ENCODE measurements around the gene CDC42BPG.

Gene CDC42BPG

GRCh38 chr11:64826578-64827450, 17.6 kb downstream of the CDC42BPG start:
- ChIA-PET CTCF (interaction anchor here (1.2 kb wide), 1 partner anchor 38 kb away, joined by 3 read pairs; no protein-coding TSS in a partner anchor), POLR2A (interaction anchor here (0.7 to 1.0 kb wide), 2 partner anchors 16 to 479 kb away, joined by 3 read pairs; partner anchors contain the start of gene MEN1)
- TF ChIP-seq ZFHX2 (tag by site-specific recombination; conservative IDR thresholded peaks at IDR 0.05): peak; percentile 74
- no peak for TF ChIP-seq ZNF302 (tag by site-specific recombination; IDR thresholded peaks at IDR 0.05; ENCODE audit: low read depth)
- no peak for TF ChIP-seq ZIC2 (tag by site-specific recombination; IDR thresholded peaks at IDR 0.05)
- peak; percentile 71 for TF ChIP-seq EGR2 (tag by site-specific recombination; IDR thresholded peaks at IDR 0.05; ENCODE audit: low read depth)
- no peak for TF ChIP-seq ZNF701 (tag by site-specific recombination; IDR thresholded peaks at IDR 0.05)
- peaks cover 0 to 4% of the 10 kb centered on the region in 2 experiments; a peak in 2 of 3 replicates for H3K36me3 ChIP-seq (ENCODE audit: control insufficient read depth in 2 of 2, insufficient read depth in 1 of 2, low read length in 2 of 2)
- H3K4me1 ChIP-seq (ENCODE audit: control insufficient read depth, insufficient read depth, low read length): no peaks in the 10 kb centered on the region
- no peaks in the 10 kb centered on the region for H3K9me3 ChIP-seq (ENCODE audit: control insufficient read depth, insufficient read depth, low read depth, low read length)
- H3K27ac ChIP-seq (ENCODE audit: extremely low read depth, low read depth, low read length): no peak overlapping the region
- no peak overlapping the region for H3K4me3 ChIP-seq (ENCODE audit: low read depth, low read length)

- H3K4me1 ChIP-seq (ENCODE audit: control insufficient read depth, insufficient read depth, low read length): no peaks in the 10 kb centered on the region
- no peak overlapping the region for H3K4me3 ChIP-seq (ENCODE audit: low read depth, low read length)
- no peak overlapping the region for H3K27ac ChIP-seq (ENCODE audit: extremely low read depth, low read depth, low read length)
- TF ChIP-seq ZNF501 (tag by site-specific recombination; IDR thresholded peaks at IDR 0.05) (no peak), ZNF26 (tag by site-specific recombination; IDR thresholded peaks at IDR 0.05) (no peak), ZNF266 (tag by site-specific recombination; IDR thresholded peaks at IDR 0.05; ENCODE audit: low read depth) (no peak), TCF7L2 (IDR thresholded peaks at IDR 0.05; ENCODE audit: borderline replicate concordance, low read depth, low read length) (no peak), RBAK (tag by site-specific recombination; IDR thresholded peaks at IDR 0.05) (no peak), ZNF184 (tag by site-specific recombination; IDR thresholded peaks at IDR 0.05) (no peak), OVOL3 (tag by site-specific recombination; IDR thresholded peaks at IDR 0.05) (no peak), PRDM10 (tag by site-specific recombination; IDR thresholded peaks at IDR 0.05) (no peak), ZNF76 (tag by site-specific recombination; IDR thresholded peaks at IDR 0.05; ENCODE audit: borderline replicate concordance, low read depth) (no peak), ZSCAN23 (tag by site-specific recombination; IDR thresholded peaks at IDR 0.05) (no peak), OSR2 (tag by site-specific recombination; IDR thresholded peaks at IDR 0.05) (no peak), ZNF239 (tag by site-specific recombination; IDR thresholded peaks at IDR 0.05) (no peak), BCL11B (tag by site-specific recombination; IDR thresholded peaks at IDR 0.05; ENCODE audit: low read depth) (no peak), GFI1B (tag by site-specific recombination; IDR thresholded peaks at IDR 0.05) (no peak), ZNF221 (tag by site-specific recombination; IDR thresholded peaks at IDR 0.05; ENCODE audit: borderline replicate concordance) (no peak)
- CTCF ChIA-PET: interaction anchor here (0.7 to 0.8 kb wide), 2 partner anchors 12 to 17 kb away, joined by 3 to 6 read pairs; no protein-coding TSS in a partner anchor
- no peaks in the 10 kb centered on the region for H3K9me3 ChIP-seq (ENCODE audit: control insufficient read depth, insufficient read depth, low read depth, low read length)
- no peaks in the 10 kb centered on the region; a peak in 1 of 3 replicates for H3K36me3 ChIP-seq (ENCODE audit: control insufficient read depth in 2 of 2, insufficient read depth in 1 of 2, low read length in 2 of 2)
- POLR2A ChIA-PET: interaction anchor here (0.7 to 1.0 kb wide), 2 partner anchors 16 to 478 kb away, joined by 3 read pairs; partner anchors contain the start of gene MEN1
These were observed 18.4 kb downstream of the CDC42BPG start for GRCh38 chr11:64826062-64826461.

Measured in HEK293 (cell line).